Type B pancreatic cell (in vitro differentiated cells): ENCODE results near the gene EHMT2. TPM values are rescaled to one million over a fixed set of nuclear protein-coding genes. Genes with fewer than 3 reads are reported as not detected.

Experiments
- DNase-seq: peaks from one replicate; pipeline ENCODE4 v3.0.0; 2021; ENCODE audit warnings: mixed read lengths; ENCODE audit not compliant: unreplicated experiment; ENCODE audit errors: extremely low spot score
- H3K27ac Mint-ChIP-seq: 2 replicates; pipeline ENCODE4 v1.8.0; 2021; ENCODE audit warnings: mild to moderate bottlenecking, mixed read lengths
- H3K27me3 Mint-ChIP-seq: 2 replicates; pipeline ENCODE4 v1.8.0; 2021; ENCODE audit warnings: mixed read lengths
- H3K36me3 Mint-ChIP-seq: 2 replicates; pipeline ENCODE4 v1.8.0; 2021; ENCODE audit warnings: mixed read lengths
- H3K4me1 Mint-ChIP-seq: one replicate; pipeline ENCODE4 v1.8.0; 2021; ENCODE audit warnings: mixed read lengths; ENCODE audit not compliant: unreplicated experiment
- H3K4me3 Mint-ChIP-seq: 2 replicates; pipeline ENCODE4 v1.8.0; 2021; ENCODE audit warnings: mild to moderate bottlenecking, mixed read lengths
- H3K9me3 Mint-ChIP-seq: 2 replicates; pipeline ENCODE4 v1.8.0; 2021; ENCODE audit warnings: mixed read lengths
- long read RNA-seq: library from polyadenylated mRNA; unstranded; transcript quantifications from one replicate; pipeline ENCODE4 v2.0.0, GENCODE V29; 2020
- total RNA-seq: library from RNA; stranded (reverse); gene quantifications from 2 replicates; pipeline ENCODE4 v1.2.1, GENCODE V29; 2021; ENCODE audit warnings: low replicate concordance
- TF ChIP-seq, protein P1 (sequence below): fragments of 200-600 bp; sonication (generic); conservative IDR thresholded peaks from 2 replicates; pipeline ENCODE4 v1.5.0; 2021; ENCODE audit warnings: antibody characterized with exemption, mild to moderate bottlenecking

The EHMT2 gene
- 59.9 and 136 TPM in 2 replicates for total RNA-seq
- long read RNA-seq, partial matches to known transcripts: 2 of 2 reads
- long read RNA-seq, other reads (novel, unspliced or antisense): 0 of 2 reads

GRCh38 chr6:31897612-31898382 is at the start of gene EHMT2:
TSS of gene EHMT2 (minus strand) at chr6:31897698. CDS start at chr6:31897677, 21 bp downstream.
- TF ChIP-seq, protein P1, sequence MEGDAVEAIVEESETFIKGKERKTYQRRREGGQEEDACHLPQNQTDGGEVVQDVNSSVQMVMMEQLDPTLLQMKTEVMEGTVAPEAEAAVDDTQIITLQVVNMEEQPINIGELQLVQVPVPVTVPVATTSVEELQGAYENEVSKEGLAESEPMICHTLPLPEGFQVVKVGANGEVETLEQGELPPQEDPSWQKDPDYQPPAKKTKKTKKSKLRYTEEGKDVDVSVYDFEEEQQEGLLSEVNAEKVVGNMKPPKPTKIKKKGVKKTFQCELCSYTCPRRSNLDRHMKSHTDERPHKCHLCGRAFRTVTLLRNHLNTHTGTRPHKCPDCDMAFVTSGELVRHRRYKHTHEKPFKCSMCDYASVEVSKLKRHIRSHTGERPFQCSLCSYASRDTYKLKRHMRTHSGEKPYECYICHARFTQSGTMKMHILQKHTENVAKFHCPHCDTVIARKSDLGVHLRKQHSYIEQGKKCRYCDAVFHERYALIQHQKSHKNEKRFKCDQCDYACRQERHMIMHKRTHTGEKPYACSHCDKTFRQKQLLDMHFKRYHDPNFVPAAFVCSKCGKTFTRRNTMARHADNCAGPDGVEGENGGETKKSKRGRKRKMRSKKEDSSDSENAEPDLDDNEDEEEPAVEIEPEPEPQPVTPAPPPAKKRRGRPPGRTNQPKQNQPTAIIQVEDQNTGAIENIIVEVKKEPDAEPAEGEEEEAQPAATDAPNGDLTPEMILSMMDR: no peak
- peak; percentile 88 for DNase-seq
- H3K36me3 Mint-ChIP-seq: peaks cover 3% of the 10 kb centered on the region
- H3K27me3 Mint-ChIP-seq: no peaks in the 10 kb centered on the region
- peak within 1 kb of the TSS; percentile 92 for H3K27ac Mint-ChIP-seq
- peaks cover 13% of the 10 kb centered on the region for H3K4me1 Mint-ChIP-seq
- no peaks in the 10 kb centered on the region for H3K9me3 Mint-ChIP-seq
- peak within 1 kb of the TSS; percentile 95 for H3K4me3 Mint-ChIP-seq

DNA sequence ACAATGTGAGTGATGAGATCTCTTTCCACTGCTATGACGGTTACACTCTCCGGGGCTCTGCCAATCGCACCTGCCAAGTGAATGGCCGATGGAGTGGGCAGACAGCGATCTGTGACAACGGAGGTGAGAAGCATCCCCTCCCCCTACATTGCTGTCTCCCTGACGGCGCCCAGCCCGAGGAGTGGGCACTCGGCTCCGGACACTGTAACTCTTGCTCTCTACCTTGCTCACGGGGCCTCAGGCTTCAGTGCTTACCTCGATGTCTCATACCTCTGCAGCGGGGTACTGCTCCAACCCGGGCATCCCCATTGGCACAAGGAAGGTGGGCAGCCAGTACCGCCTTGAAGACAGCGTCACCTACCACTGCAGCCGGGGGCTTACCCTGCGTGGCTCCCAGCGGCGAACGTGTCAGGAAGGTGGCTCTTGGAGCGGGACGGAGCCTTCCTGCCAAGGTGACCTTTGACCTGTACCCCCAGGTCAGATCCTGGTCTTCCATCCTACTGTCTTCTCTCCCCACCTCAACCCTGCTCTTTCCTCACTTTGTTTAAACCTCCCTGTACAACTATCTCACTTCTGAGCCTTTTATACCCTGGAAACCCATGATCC is 49.7 kb upstream of the EHMT2 start:
- Mint-ChIP-seq H3K27me3 (peaks cover 24% of the 10 kb centered on the region), H3K9me3 (no peaks in the 10 kb centered on the region), H3K4me3 (no peak overlapping the region), H3K4me1 (peaks cover 5% of the 10 kb centered on the region), H3K36me3 (peaks cover 4% of the 10 kb centered on the region), H3K27ac (peak overlapping the region; percentile 14)
- no peak for DNase-seq
- TF ChIP-seq, protein P1: no peak

DNA sequence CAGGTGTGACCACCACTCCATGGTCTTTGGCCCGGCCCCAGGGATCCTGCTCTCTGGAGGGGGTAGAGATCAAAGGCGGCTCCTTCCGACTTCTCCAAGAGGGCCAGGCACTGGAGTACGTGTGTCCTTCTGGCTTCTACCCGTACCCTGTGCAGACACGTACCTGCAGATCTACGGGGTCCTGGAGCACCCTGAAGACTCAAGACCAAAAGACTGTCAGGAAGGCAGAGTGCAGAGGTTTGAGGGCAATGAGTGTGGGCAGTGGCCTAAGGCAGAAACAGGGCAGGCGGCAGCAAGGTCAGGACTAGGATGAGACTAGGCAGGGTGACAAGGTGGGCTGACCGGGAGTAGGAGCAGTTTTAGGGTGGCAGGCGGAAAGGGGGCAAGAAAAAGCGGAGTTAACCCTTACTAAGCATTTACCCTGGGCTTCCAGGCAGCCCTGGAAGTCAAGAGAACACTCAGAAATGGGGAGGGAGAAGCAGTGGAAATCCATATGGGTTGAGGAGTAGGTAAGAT is 48.9 kb upstream of the EHMT2 start:
- DNase-seq: no peak
- Mint-ChIP-seq H3K4me1 (peaks cover 5% of the 10 kb centered on the region), H3K27me3 (peaks cover 26% of the 10 kb centered on the region), H3K4me3 (no peak overlapping the region), H3K27ac (no peak overlapping the region), H3K9me3 (no peaks in the 10 kb centered on the region), H3K36me3 (peaks cover 4% of the 10 kb centered on the region)
- TF ChIP-seq, protein P1: no peak

GRCh38 chr6:31945507-31946369 is 48.2 kb upstream of the EHMT2 start, which contains the start of gene CFB:
TSS of gene CFB (plus strand) at chr6:31946095. CDS start at chr6:31946222, 127 bp downstream.
- Mint-ChIP-seq H3K36me3 (peaks cover under 1% of the 10 kb centered on the region), H3K4me1 (peaks cover 6% of the 10 kb centered on the region), H3K4me3 (no peak within 1 kb of the TSS), H3K27me3 (peaks cover 26% of the 10 kb centered on the region), H3K27ac (peak within 1 kb of the TSS; percentile 81), H3K9me3 (no peaks in the 10 kb centered on the region)
- DNase-seq: no peak
- TF ChIP-seq, protein P1: no peak

DNA sequence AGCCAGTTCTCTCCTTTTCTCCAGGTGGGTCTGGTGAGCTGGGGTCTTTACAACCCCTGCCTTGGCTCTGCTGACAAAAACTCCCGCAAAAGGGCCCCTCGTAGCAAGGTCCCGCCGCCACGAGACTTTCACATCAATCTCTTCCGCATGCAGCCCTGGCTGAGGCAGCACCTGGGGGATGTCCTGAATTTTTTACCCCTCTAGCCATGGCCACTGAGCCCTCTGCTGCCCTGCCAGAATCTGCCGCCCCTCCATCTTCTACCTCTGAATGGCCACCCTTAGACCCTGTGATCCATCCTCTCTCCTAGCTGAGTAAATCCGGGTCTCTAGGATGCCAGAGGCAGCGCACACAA is 47.6 kb upstream of the EHMT2 start:
- no peaks in the 10 kb centered on the region for H3K9me3 Mint-ChIP-seq
- no peaks in the 10 kb centered on the region for H3K36me3 Mint-ChIP-seq
- no peak overlapping the region for H3K4me3 Mint-ChIP-seq
- TF ChIP-seq, protein P1: no peak
- peaks cover 26% of the 10 kb centered on the region for H3K27me3 Mint-ChIP-seq
- no peak for DNase-seq
- peak overlapping the region; percentile 81 for H3K27ac Mint-ChIP-seq
- H3K4me1 Mint-ChIP-seq: peaks cover 12% of the 10 kb centered on the region
